SHP77 treated with DMSO at 0.1 percent for 48 hours (cell line): ENCODE measurements around the gene CNIH4.
"Not testable (repeated sequence)": the region's sequence is repeated elsewhere in the genome, so short reads cannot be mapped to it uniquely, and the experiment has no call there.

Source experiments
- DNase-seq: peaks from one replicate; lab custom pipeline; 2025; lab: John Stamatoyannopoulos, UW

The CNIH4 gene

DNA sequence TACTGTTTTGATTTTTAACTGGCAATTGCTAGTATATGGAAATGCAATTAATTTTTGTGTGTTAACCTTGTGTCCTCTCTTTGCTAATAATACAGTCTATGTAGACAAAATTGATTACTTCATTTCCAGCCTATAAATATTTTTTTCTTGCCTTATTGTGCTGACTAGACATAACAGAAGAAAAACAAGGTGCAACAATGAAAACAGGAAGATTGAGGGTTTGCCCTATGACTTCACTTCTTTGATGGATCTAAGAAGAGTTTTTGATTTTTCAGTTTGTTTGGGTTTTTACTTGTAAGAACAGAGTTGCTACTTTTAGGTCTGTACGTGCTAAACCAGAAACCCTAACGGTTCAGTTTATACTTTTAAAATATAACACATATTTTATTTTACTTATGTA is 8.5 kb upstream of the CNIH4 start:
- DNase-seq = no peak

DNA sequence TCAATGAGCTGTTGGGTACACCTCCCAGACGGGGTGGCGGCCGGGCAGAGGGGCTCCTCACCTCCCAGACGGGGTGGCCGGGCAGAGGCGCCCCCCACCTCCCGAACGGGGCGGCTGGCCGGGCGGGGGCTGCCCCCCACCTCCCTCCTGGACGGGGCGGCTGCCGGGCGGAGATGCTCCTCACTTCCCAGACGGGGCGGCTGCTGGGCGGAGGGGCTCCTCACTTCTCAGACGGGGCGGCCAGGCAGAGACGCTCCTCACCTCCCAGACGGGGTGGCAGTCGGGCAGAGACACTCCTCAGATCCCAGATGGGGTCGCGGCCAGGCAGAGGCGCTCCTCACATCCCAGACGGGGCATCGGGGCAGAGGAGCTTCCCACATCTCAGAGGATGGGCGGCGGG is 7.0 kb upstream of the CNIH4 start:
- DNase-seq = not testable (repeated sequence)

DNA sequence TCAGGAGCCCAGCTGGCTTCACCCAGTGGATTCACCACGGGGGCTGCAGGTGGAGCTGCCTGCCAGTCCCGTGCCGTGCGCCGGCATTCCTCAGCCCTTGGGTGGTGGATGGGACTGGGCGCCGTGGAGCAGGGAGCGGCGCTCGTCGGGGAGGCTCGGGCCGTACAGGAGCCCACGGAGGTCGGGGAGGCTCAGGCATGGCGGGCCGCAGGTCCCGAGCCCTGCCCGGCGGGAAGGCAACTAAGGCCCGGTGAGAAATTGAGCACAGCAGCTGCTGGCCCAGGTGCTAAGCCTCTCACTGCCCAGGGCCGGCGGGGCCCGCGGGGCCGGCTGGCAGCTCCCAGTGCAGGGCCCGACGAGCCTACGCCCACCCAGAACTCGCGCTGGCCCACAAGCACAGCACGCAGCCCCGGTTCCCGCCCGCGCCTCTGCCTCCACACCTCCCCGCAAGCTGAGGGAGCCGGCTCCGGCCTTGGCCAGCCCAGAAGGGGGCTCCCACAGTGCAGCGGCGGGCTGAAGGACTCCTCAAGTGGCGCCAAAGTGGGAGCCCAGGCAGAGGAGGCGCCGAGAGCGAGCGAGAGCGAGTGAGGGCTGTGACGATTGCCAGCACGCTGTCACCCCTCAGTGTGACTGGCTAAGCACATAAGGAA is 4.1 kb upstream of the CNIH4 start:
- DNase-seq = not testable (repeated sequence)

DNA sequence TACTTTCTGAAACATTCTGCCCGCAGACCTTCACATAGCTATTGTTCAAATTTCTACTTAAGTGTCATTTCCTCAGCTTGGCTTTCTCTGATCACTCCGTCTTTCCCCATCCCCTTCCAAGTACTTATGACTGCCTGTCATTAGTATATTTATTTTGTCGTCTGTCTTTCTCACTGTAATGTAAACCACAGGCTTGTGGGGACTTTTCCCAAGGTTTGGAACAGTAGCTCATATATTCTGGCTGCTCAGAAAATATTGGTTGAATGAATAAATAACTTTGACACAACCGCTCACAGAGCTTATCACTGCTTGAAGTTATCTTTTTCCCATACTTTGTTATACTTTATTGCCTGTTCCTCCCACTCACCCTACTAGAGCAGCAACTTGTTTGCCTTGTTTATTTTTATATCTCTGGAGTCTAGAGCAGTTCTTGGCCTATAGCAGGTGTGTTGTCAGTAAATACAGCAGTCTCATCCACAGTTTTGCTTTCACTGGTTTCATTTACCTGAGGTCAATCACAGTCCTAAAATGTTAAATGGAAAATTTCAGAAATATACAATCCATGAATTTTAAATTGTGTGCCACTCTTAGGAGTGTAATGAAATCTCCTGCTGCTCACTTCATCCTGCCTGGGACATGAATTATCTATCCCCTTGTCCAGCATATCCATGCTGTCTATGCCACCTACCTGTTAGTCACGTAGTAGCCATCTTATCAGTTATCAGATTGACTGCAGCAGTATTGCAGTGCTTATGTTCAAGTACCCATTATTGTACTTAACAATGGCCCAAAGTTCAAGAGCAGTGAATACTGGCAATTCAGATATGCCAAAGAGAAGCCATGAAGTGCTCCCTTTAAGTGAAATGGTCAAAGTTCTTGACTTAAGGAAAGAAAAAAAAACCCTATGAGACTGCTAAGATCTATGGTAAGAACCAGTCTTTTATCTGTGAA is 2.4 kb upstream of the CNIH4 start:
- DNase-seq = no peak

DNA sequence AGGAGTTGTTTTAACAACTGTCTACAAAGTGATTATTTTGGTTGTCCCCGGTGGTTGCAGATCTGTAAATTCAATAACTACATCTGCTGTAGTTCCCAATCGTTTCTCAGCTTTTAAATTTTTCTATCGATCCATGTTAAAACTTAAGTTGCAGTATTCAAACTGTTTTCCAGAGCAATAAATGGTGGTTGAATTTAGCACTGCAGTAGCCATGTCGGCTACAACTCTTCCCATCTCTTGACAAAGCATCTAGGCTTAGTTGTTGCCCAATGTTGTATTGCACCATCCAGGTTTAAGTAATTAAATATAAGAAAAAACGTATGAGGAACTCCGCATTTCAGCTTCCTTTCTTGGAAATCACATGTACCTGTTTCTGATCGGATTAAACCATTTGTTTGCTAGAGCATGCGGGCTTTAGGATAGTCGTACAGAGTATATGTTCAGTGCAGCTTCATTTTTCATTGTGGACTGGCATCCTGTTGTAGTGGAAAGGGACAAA is 996 bp downstream of the CNIH4 start:
- no peak for DNase-seq

DNA sequence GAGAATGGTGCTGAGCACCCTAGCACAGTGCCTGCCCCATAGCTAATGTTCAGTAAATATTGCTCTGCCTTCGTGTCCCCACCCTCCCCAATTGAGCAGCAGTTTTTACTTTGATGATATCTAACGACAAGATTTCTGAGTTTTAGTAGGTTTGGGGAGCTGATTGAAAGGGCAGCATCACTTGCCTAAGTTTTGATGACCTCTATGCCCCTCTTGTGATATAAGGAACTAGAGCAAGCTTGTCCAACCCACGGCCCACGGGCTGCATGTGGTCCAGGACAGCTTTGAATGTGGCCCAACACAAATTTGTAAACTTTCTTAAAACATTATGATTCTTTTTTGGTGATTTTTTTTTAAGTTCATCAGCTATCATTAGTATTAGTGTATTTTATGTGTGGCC is 1.6 kb downstream of the CNIH4 start:
- no peak for DNase-seq

DNA sequence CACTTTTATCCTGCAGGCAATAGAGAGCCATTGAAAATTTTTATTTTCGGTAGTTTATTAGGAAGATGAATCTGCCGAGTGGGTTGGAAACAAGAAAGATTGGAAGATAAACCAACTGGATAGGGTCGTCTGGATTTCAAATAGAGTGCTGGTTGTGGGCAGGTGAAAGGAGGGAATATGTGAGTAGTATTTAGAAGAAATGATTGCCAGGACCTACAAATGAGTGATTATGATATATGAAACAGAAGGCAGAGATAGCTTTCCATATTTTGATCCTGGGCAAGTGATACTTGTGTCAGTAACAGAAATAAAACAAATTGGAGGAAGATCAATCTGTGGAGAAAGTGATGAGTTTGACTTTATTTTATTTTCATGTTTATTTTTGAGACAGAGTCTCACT is 2.5 kb downstream of the CNIH4 start:
- no peak for DNase-seq

DNA sequence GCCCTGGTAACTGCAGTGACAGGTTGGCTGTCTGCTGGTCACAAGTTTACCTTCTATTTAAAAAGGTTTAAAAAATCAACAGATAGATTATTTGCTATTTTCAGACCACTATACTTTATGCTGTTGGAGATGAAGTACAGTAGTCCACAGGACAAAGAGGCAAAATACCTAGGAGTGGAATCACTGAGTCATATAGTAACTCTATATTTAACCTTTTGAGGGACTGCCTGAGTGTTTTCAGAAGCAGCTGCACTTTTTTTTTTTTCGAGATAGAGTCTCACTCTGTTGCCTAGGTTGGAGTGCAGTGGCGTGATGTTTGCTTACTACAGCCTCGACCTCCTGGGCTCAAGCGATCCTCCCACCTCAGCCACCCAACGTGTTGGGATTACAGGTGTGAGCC is 11.7 kb downstream of the CNIH4 start:
- DNase-seq = no peak

DNA sequence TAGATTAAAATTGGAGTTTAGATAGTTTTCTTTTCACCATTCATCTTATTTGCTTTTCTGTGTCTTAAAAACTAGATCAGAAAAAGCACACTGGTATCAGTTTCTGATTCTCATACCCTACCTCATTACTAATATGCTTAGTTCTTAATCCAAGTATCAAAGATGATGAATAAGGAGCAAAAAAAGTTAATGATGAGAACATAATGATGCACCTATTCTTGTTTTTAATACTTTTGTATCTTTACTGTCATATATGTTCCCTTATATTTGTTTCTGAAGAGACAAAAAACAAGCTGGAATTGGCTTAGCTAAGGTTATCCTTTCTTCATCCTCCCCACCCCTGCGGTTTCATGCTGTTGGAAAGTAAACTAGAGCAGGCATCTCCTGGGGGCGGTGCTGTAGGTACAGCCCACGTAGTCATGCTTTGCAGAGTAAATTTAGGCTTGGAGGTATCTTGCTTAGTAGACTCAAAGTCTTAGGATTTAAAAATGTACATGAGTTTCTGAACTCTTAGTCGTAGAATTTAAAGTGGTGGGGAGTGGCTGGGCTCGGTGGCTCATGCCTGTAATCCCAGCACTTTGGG is 16.4 kb downstream of the CNIH4 start:
- DNase-seq = no peak

DNA sequence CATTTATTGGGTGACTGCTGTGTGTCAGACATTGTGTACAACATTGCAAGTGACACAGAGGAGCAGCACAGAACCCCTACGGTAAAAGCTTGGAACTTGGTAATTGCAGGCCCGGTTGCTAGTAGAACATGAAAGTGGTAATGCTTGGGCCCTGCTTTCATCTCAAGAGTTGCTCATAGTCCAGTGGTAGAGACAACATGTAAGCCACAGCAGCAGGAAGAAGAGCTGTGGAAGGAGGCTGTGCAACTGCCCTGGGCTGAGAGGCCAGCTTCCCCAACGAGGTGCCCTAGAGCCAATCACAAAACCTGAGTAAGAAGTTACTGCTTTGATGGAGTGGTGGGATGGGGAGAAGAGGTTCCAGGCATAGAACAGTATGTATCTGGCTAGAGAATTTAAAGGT is 18.4 kb downstream of the CNIH4 start:
- no peak for DNase-seq

DNA sequence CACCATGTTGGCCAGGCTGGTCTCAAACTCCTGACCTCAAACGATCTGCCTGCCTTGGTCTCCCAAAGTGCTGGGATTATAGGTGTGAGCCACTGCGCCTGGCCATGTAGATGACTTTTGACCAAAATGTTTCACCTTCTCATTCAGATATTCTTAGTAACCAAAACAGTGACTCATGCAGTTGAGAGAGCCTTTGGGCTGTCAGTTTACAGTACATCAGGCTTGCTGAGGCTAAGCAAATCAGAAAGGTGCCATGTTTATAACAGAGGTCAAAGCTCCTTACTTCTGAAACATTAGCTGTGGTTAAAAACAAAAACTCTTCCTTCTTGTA is 21.0 kb downstream of the CNIH4 start:
- no peak for DNase-seq

DNA sequence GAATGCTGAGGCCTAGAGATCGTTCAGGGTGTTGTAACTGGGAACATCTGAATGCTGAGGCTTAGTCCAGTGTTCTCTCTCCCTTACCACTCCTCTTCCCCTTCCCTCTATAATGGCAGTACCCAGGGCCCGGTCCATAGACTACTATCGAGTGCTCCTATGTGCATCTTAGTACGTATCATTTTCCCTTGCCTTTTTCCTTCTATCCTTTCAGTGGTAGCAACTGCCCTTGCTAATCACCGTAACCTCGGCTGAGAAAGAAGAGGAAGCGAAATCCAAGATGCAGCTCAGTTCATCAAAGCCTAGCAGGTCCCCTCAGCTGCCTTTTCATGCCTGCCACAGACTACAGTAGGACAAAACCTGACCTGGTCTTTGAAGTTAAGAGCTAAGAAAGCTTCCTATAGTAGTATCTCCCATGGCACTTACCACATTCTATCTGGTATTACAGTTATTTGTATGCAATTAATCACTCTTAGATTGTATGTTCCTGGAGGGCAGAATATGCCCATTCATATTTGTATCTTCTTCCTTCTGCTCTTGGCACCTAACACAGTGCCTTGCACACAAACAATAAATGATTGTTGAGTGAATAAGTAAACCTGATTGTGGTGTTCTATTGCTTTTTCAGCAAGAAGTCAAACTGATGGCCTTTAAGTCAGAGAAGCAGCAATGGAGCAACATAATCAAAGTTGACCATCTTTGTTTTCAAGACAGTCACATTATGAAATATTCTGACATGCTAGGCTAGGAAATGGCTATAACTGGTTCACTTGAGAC is 22.4 kb downstream of the CNIH4 start:
- DNase-seq = no peak

DNA sequence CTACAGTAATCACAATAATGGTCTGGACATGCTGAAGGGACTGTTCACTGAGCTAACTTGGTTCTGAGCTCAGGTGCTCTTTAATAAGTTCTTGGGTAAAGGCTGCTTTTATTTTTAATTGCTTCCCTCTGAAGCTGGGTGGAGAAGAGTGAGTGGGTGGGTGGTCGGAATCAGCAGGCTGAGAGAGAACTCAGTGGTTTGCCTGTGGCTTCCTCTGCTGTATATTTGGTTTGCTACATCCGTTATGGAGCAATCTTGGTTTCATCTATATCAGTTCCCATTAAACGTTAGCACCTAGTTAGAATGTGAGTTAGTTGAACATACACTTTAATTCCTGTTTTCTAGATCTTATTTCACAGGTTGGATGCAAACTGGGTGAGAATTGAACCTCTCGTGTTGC is 23.3 kb downstream of the CNIH4 start:
- DNase-seq = no peak

DNA sequence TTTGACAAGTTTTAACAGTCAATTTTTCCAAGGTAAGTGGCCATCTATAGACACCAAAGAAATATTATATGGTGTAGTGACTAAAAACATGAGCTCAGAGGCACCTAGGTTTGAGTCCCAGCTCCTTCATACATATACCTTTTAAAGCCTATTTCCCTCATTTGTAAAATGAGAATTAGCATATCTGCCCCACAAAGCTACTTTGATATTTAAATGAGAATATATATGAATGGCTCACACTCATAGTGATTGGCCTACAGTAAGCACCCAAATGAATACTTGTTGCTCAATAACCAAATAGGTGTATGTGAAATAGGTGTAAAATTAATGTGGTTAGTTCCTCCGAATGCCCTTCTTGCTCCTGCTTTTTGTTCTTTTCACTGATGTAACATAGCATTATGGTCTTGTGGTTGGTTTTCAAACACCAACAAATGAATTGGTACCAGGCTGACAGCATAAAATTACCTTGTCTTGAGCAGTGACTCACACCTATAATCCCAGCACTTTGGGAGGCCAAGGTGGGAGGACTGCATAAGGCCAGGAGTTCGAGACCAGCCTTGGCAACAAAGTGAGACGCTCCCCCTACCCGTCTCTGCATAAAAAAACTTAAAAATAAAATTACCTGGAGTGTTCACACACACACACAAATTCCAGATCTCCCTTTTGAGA is 25.3 kb downstream of the CNIH4 start:
- DNase-seq = no peak

DNA sequence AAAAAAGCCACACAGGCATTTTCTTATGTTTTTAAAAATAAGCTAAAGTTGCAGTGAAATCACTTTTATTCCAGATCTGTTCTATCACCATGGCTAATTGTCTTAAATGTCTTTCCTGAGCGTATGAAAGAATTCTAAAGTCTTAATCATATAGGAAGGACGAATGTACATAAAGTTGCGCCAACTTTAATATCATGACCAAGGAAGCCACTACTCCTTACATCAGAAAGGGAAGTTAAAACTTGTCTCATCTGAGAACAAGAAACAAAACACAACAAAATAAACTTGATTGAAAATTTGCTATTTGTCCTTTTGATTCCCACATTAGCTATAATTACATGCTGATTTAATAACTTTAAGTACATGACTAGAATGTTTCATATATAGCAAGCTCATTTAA is 26.5 kb downstream of the CNIH4 start:
- no peak for DNase-seq

DNA sequence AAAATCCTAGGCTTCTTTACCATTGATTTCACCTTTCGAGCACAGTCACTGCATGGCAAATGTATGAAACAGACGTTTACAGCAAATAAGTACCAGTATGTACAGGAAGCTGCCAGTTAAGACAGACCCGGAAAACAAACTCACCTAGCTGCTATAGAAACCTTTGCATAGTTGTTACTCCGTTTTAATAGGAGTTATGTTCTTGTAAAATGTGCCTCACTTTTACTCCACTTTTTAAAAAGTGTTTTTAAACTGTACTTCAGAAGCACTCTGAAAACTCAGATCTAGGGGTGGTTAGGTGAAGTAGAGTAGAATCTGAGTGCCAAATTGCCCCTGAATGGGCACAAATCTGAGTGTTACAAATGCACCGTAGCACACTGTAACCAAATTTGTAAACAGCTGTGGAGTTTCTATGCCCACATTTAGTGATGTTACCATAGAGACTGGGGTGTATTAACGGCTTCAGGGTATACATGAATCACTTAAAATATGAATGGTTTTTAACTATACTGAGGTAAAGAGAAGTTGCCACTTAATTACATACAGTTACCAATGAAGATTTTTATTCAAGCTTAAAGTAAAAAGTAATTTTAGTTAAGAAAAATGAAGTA is 30.7 kb downstream of the CNIH4 start:
- no peak for DNase-seq

DNA sequence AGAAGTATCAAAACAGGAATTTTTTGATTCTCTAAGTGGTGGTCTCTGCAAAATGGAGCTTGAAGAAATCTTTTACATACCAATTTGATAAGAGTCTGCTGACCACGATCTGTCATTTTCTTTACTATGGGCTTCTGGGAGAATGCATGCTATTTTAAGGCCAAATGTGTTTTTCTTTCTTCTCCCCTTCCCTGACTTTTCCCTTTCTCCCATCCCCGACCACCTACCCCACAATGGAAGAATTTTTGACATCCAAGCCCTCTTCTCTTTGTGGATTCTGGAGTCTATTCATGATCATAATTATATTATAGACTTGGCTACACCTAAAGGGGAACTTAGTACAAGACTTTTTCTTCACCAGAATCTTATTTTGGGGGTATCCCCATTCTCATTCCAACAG is 31.3 kb downstream of the CNIH4 start:
- DNase-seq = no peak

DNA sequence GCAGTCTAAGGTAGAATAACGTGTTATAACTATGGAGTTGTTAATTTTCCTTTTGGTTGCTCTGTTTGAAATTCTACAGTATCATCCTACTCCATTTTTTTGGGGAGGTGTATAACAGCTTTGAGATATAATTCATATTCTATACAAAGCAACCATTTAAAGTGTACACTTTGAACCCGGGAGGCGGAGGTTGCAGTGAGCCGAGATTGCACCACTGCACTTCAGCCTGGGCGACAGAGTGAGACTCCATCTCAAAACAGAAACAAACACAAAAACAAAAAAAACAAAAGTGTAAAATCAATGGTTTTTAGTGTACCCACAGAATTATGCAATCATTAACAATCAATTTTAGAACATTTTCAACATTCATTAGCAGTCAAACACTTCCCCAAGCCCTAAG is 33.8 kb downstream of the CNIH4 start:
- DNase-seq = no peak

DNA sequence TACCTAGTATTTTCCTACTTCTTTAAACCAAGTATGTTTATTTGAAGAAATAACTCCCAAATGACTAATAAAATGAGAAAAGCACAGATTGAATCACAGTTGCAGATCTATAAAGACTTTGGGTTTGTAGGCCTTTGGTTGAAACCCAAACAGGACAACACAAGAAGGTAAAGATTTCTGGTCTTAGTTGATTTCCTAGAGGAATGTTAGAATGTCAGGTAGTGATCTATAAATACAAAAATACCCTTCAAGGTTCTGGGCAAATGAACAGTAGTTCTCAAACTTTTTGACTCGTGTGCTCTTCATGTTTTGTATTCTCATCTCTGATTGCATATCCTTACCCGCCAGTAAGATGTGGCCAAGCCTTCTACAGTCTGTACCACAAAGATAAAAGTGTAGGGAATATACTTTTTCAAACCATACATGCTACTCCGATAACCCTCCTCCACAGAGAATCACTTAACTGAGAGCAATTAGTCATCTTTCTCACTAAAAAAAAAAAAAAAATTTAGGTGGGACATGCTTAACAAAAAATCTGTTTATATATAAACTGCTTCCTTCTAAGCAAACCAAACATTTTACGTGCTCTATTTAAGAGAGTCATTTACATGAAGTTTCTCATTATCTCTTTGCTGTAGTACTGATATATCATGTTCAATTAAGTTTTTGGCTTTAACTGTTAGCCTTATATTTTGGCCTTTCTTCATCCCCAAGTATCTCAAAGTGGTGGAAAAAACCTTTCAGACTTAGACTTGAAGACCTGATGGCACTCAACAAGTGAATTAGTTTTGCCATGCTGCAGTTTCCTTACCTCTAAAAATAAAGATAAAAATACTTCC is 36.0 kb downstream of the CNIH4 start:
- no peak for DNase-seq

DNA sequence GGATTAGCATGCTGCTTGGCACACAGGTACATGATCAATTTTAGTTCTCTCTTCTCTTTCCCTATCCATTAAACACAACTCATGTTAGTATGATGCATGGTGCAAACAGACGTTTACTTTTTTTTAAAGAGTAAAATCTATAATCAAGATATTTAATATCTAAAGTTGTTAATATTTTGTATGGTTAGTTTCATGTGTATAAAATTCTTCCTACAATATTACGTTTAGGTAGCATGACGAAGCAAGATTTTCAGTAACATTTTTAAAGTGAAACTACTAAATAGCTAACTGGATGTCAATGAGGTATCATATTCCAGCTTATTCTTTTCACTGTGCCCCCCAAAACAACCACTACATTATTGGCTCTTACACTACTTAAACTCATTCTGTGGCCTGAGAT is 36.6 kb downstream of the CNIH4 start:
- no peak for DNase-seq
